Glutamatergic neuron (in vitro differentiated cells): ENCODE data around the gene SLC6A4. TPM values are rescaled to one million over a fixed set of nuclear protein-coding genes. Genes with fewer than 3 reads are reported as not detected.

Experiments used
- DNase-seq: peaks from one replicate; pipeline ENCODE4 v3.0.0; 2022
- H3K27ac Mint-ChIP-seq: one replicate; pipeline ENCODE4 v1.8.0; 2020; ENCODE audit warnings: mild to moderate bottlenecking, mixed read lengths, inconsistent platforms; ENCODE audit not compliant: unreplicated experiment
- H3K27me3 Mint-ChIP-seq: one replicate; pipeline ENCODE4 v1.8.0; 2020; ENCODE audit warnings: mild to moderate bottlenecking, moderate library complexity, mixed read lengths, inconsistent platforms; ENCODE audit not compliant: unreplicated experiment
- H3K36me3 Mint-ChIP-seq: one replicate; pipeline ENCODE4 v1.8.0; 2020; ENCODE audit warnings: mild to moderate bottlenecking, mixed read lengths, inconsistent platforms; ENCODE audit not compliant: unreplicated experiment
- H3K4me1 Mint-ChIP-seq: one replicate; pipeline ENCODE4 v1.8.0; 2020; ENCODE audit warnings: mild to moderate bottlenecking, low read depth, mixed read lengths, inconsistent platforms; ENCODE audit not compliant: unreplicated experiment
- H3K4me3 Mint-ChIP-seq: one replicate; pipeline ENCODE4 v1.8.0; 2020; ENCODE audit warnings: mild to moderate bottlenecking, mixed read lengths, inconsistent platforms; ENCODE audit not compliant: unreplicated experiment
- H3K9me3 Mint-ChIP-seq: one replicate; pipeline ENCODE4 v1.8.0; 2020; ENCODE audit warnings: mild to moderate bottlenecking, moderate library complexity, mixed read lengths, inconsistent platforms; ENCODE audit not compliant: unreplicated experiment
- total RNA-seq: library from RNA; stranded (reverse); fragmentation: NEBNext Ultra II Directional; extraction: Animal tissue kit (Norgen Biotek cat#: 25700); gene quantifications from one replicate; pipeline ENCODE4 v1.2.1, GENCODE V29; 2021; ENCODE audit not compliant: unreplicated experiment
- TF ChIP-seq, protein P1 (sequence below): fragments of 200-600 bp; sonication (generic); IDR thresholded peaks from one replicate; pipeline ENCODE4 v1.5.0; 2021; ENCODE audit not compliant: partially characterized antibody, unreplicated experiment

SLC6A4 gene
- total RNA-seq, 1 donor from 2014 or later, result not detected

DNA sequence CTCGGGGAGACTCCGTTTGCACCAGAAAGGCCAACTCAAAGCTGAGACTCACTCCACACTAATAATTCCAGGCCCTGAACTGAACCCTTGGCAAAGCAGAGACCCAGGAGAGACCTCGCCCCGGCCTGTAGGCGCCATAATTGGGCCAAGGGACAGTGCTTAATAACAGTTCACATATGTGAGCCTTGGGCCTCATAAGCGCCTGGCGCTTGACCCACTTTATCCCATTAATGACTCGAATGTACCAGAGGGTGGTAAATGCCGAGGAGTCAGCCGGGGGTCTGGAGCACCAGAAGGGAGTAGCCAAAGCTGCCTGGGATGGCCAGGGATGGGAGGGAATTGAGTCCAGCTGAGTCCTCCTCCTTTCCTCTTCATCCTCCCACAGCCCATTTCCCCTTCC is 24.6 kb downstream of the SLC6A4 start:
- Mint-ChIP-seq H3K4me1 (no peaks in the 10 kb centered on the region), H3K27ac (no peak overlapping the region), H3K4me3 (no peak overlapping the region), H3K27me3 (peaks cover 2% of the 10 kb centered on the region), H3K9me3 (no peaks in the 10 kb centered on the region), H3K36me3 (no peaks in the 10 kb centered on the region)
- TF ChIP-seq, protein P1, sequence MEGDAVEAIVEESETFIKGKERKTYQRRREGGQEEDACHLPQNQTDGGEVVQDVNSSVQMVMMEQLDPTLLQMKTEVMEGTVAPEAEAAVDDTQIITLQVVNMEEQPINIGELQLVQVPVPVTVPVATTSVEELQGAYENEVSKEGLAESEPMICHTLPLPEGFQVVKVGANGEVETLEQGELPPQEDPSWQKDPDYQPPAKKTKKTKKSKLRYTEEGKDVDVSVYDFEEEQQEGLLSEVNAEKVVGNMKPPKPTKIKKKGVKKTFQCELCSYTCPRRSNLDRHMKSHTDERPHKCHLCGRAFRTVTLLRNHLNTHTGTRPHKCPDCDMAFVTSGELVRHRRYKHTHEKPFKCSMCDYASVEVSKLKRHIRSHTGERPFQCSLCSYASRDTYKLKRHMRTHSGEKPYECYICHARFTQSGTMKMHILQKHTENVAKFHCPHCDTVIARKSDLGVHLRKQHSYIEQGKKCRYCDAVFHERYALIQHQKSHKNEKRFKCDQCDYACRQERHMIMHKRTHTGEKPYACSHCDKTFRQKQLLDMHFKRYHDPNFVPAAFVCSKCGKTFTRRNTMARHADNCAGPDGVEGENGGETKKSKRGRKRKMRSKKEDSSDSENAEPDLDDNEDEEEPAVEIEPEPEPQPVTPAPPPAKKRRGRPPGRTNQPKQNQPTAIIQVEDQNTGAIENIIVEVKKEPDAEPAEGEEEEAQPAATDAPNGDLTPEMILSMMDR, result no peak
- DNase-seq, result no peak

DNA sequence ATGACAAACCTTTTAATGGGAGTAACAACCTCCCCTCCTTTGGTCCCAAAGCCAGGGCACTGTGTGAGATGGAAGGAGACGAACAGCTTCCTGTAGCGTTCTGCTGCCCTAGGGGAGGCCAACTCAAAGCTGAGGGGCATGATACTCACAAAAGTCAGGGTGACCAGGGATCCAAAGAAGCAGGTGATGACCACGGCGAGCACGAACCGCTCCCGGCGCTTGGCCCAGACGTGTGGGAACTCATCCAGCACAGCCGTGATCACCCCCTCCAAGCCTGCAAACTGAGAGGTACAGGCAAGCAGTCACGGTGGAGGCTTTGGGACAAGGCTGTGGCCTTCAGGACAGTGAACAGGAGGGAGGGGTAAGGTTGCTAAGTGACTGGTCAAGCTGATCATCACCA is 25.1 kb downstream of the SLC6A4 start:
- no peaks in the 10 kb centered on the region for H3K9me3 Mint-ChIP-seq
- no peaks in the 10 kb centered on the region for H3K4me1 Mint-ChIP-seq
- DNase-seq, result no peak
- TF ChIP-seq, protein P1, result no peak
- H3K4me3 Mint-ChIP-seq, result no peak overlapping the region
- H3K27ac Mint-ChIP-seq, result no peak overlapping the region
- no peaks in the 10 kb centered on the region for H3K36me3 Mint-ChIP-seq
- H3K27me3 Mint-ChIP-seq, result peaks cover 2% of the 10 kb centered on the region

DNA sequence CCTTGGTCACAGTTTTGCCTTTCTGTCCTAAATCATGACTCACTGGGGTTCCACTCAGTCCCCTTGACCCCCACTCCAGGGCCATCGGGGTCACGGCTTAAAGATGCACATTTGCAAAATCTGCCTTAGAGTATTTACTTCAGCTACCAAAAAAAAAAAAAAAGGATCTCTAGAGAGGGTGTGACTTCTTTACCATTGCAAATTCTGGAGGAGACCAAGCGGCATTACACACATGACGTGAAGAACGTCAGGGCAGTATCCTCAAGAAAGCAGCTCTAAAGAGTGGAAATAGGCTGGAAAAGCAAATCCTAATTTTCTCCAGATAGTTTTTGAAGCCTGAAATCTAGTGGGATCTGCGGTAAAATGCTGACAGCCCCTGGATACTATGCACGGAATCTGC is 25.6 kb downstream of the SLC6A4 start:
- Mint-ChIP-seq H3K27ac (no peak overlapping the region), H3K9me3 (no peaks in the 10 kb centered on the region), H3K4me1 (no peaks in the 10 kb centered on the region), H3K27me3 (peaks cover 2% of the 10 kb centered on the region), H3K4me3 (no peak overlapping the region), H3K36me3 (no peaks in the 10 kb centered on the region)
- DNase-seq, result no peak
- TF ChIP-seq, protein P1, result no peak

DNA sequence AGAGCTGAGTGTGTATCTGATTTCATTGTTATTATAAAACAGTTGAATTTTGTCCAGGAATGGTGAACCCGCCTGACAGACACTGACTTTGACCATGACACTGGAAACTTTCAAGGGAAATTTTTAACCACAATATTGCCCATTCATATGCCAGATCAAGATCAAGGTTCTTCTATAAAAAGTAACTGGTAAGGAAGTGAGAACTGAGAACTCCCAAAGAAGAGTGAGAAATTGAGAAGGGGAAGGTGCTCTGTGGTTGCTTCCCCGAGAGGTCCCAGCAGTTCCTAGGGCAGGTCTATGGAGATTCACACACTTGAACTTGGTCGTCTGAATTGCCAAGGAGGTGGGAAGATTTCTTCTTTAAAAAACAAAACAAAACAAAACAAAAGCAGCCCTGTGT is 27.3 kb downstream of the SLC6A4 start:
- Mint-ChIP-seq H3K4me3 (no peak overlapping the region), H3K27me3 (peaks cover 2% of the 10 kb centered on the region), H3K27ac (no peak overlapping the region), H3K36me3 (no peaks in the 10 kb centered on the region), H3K9me3 (no peaks in the 10 kb centered on the region), H3K4me1 (no peaks in the 10 kb centered on the region)
- no peak for DNase-seq
- TF ChIP-seq, protein P1, result no peak

DNA sequence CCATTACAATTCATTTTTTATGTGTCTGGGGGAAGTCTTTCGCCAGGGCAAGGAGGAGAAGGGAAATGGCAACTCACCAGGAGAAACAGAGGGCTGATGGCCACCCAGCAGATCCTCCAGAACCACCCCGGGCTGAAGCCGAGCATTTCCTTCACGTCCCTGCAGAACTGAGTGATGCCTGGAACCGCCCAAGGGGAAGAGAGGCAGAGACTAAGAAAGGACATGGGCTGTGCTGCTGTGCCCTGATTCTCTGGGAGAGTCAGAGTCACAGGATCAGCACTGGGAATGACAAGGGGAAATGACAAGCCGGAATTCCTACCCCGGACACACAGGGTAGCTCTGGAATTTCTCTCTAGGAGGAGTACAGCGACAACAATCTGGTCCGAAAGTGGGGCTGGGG is 27.8 kb downstream of the SLC6A4 start:
- Mint-ChIP-seq H3K36me3 (no peaks in the 10 kb centered on the region), H3K9me3 (no peaks in the 10 kb centered on the region), H3K27me3 (peaks cover 2% of the 10 kb centered on the region), H3K4me1 (no peaks in the 10 kb centered on the region), H3K4me3 (no peak overlapping the region), H3K27ac (no peak overlapping the region)
- TF ChIP-seq, protein P1, result no peak
- DNase-seq, result no peak
